NCI-H526 (cell line): Measurements from ENCODE around the gene ARHGEF10L.
"Not testable (repeated sequence)": the region's sequence is repeated elsewhere in the genome, so short reads cannot be mapped to it uniquely, and the experiment has no call there.

Experiments used
- DNase-seq, 2 experiments: peaks; one replicate each; lab custom pipeline; 2025; lab: John Stamatoyannopoulos, UW

ARHGEF10L gene, protein sequence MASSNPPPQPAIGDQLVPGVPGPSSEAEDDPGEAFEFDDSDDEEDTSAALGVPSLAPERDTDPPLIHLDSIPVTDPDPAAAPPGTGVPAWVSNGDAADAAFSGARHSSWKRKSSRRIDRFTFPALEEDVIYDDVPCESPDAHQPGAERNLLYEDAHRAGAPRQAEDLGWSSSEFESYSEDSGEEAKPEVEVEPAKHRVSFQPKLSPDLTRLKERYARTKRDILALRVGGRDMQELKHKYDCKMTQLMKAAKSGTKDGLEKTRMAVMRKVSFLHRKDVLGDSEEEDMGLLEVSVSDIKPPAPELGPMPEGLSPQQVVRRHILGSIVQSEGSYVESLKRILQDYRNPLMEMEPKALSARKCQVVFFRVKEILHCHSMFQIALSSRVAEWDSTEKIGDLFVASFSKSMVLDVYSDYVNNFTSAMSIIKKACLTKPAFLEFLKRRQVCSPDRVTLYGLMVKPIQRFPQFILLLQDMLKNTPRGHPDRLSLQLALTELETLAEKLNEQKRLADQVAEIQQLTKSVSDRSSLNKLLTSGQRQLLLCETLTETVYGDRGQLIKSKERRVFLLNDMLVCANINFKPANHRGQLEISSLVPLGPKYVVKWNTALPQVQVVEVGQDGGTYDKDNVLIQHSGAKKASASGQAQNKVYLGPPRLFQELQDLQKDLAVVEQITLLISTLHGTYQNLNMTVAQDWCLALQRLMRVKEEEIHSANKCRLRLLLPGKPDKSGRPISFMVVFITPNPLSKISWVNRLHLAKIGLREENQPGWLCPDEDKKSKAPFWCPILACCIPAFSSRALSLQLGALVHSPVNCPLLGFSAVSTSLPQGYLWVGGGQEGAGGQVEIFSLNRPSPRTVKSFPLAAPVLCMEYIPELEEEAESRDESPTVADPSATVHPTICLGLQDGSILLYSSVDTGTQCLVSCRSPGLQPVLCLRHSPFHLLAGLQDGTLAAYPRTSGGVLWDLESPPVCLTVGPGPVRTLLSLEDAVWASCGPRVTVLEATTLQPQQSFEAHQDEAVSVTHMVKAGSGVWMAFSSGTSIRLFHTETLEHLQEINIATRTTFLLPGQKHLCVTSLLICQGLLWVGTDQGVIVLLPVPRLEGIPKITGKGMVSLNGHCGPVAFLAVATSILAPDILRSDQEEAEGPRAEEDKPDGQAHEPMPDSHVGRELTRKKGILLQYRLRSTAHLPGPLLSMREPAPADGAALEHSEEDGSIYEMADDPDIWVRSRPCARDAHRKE (N-terminal part only)

GRCh38 chr1:17539477-17540254 lies at the start of gene ARHGEF10L:
TSS of gene ARHGEF10L (plus strand) at chr1:17539698. CDS start at chr1:17580596, 40,898 bp downstream.
- DNase-seq = peak in 1 of 2 experiments; percentile 35

DNA sequence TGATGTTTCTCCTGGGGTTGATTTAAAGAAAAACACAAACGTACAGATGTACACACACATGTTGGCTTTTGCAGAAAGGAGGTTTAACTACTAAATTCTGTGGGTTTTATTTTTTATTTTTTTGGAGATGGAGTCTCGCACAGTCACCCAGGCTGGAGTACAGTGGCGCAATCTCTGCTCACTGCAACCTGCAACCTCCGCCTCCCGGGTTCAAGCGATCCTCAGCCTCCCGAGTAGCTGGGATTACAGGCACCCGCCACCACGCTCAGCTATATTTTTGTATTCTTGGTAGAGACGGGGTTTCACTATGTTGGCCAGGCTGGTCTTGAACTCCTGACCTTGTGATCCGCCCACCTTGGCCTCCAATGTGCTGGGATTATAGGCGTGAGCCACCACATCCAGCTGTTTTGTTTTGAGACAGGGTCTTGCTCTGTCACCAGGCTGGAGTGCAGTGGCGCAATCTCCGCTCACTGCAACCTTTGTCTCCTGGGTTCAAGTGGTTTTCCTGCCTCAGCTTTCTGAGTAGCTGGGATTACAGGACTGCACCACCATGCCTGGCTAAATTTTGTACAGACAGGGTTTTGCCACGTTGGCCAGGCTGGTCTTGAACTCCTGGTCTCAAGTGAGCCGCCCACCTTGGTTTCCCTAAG lies 49.6 kb upstream of the ARHGEF10L start:
- not testable (repeated sequence) for DNase-seq

- DNase-seq = not testable (repeated sequence)
These were observed 48.8 kb upstream of the ARHGEF10L start for GRCh38 chr1:17490667-17491066.

- DNase-seq = peak; percentile 20 to 51
These were observed 45.3 kb upstream of the ARHGEF10L start for GRCh38 chr1:17494114-17494729.

DNA sequence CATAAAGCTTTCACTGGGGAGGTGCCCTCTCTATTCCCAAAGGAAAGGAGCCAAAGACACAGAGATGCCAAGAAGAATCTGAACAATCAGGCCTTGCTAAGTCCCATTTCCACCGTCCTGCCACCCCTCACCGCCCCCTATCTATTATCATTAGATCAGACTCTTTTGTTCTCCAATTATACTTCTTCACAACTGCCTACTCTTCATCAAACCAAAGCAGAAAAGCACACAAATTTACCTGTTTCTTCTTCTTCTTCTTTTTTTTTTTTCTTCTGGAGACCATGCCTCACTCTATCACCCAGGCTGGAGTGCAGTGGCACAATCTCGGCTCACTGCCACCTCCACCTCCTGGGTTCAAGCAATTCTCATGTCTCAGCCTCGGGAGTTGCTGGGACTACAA lies 43.1 kb upstream of the ARHGEF10L start:
- DNase-seq = no peak

DNA sequence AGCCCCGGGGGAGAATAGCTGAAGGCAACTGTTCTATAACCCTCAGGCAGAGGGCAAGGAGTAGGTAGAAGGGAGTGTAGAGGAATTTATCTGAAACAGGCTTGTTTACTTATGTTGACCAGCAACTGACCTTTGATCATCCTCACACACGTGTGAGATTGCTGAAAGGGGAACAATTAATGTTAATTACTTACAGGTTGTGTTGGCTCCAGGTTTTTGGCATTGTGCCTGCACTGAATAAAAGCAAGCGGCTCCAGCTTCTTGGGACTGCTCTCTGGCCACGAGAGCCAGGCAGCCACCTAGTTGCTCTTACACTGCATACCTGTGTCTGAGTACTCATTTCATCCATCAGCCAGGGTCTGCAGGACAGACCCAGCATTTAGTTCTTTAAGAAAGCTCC lies 41.3 kb upstream of the ARHGEF10L start:
- no peak for DNase-seq

DNA sequence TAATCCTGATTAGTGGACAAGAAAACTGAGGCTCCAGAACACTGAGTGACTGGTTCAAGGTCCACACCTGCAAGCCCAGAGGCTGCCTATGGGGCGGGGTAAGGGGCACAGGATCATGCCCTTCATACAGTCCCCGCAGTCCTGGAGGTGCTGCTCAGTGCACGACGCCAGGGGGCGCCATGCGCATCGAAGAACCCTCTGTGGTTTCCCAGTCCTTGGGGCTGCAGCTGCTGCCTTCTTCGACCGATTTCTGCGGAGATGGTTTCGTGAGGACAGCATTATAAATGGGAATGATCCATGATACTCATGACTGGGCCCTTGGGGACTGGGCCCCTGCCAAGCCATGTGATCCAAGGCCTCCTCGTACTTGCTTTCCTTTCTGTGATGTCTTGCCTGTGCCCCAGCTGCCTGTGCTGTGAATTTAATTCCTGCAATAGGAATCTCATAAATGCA lies 37.1 kb upstream of the ARHGEF10L start:
- peak; percentile 17 to 88 for DNase-seq

DNA sequence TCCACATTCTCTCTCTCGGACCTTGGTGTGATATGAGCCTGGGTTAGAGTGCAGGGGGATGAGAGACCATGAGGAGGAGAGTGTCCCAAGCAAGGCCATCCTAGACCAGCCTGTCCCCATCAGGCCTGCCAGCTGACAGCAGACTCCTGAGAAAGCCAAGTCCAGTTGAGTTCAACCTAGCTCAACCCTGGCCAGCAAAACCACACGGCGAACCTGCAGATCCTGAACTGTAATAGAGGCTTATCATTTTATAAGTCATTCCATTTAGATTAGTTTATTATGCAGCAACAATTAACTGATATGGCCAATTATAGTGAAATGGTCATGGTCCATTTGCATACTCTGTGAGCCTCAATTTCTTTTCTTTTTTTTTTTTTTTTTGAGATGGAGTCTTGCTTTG lies 36.4 kb upstream of the ARHGEF10L start:
- no peak for DNase-seq

DNA sequence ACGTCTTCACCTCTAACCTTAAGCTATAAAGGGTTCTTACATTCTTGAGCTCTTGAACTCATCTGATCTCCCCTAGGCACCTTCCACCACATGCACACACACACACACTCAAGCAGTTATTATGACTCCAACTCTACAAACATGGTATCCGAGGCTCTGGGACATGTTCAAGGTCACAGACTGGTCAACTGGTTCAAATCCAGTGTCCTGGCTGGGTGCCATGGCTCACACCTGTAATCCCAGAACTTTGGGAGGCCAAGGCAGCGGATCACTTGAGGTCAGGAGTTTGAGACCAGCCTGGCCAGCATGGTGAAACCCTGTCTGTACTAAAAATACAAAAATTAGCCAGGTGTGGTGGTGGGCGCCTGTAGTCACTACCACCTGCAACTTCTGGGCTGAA lies 32.3 kb upstream of the ARHGEF10L start:
- DNase-seq = not testable (repeated sequence)

GRCh38 chr1:17507915-17508314 lies 31.6 kb upstream of the ARHGEF10L start:
- no peak for DNase-seq

DNA sequence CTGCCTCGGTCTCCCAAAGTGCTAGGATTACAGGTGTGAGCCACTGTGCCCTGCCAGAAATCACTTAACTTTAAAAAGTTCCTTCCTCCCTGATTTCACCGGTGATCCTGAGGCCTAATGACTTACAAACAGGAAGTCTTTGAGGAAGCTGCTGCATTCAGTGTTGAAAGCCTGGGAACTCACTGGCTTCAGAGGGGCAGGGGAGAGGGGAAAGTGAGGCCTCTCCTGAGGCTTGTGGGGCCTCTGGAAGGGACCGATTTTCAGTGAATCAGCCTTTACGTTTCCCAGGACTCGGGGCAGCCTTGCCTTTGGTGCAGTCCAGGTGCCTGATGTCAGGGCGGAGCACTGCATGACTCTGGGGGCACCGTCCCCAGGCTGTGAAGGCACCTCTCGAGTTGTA lies 30.1 kb upstream of the ARHGEF10L start:
- no peak for DNase-seq

- DNase-seq = no peak
These were observed 29.4 kb upstream of the ARHGEF10L start for GRCh38 chr1:17510138-17510537.

DNA sequence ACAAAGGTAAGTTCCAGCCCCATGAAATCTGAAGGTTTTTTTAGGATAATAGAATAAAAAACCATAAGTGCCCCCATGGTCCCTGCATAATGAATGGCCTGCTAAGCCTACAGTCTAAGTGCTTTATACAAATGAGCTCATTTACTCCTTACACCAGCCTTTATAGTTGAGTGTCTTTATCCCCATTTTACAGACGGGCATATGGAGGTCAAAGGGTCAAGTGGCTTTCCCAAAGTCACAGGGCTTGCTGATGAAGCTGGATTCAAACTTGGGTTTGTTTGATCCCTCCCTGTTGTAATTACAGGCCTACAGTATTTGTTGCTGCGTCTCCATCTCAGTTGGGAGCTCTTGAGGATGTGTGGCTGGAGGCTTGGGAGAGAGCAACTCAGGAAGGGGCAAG lies 28.3 kb upstream of the ARHGEF10L start:
- DNase-seq = no peak

DNA sequence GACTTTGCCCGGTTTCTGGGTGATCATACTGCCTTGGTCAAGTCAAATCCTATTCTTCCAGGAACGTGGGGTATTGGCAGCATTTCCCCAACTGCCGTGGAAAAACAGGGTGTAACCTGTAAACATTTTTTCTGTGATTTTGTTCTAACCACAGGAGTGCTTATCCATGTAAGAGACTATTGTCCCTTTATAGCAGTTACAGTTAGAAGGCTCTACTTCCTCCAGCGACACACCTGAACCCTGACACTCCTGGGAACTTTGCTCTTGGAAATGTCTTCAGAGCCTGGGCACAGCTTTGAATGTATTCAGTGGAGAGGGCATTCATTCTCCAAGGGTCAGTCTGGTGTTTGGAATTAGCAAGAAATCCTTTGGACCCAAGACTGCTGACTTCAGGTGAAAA lies 26.4 kb upstream of the ARHGEF10L start:
- no peak for DNase-seq

- no peak for DNase-seq
These were observed 24.7 kb upstream of the ARHGEF10L start for GRCh38 chr1:17514776-17515175.

- DNase-seq = no peak
These were observed 23.6 kb upstream of the ARHGEF10L start for GRCh38 chr1:17515902-17516301.

- peak in 1 of 2 experiments; percentile 63 for DNase-seq
These were observed 22.9 kb upstream of the ARHGEF10L start for GRCh38 chr1:17516303-17517214.

DNA sequence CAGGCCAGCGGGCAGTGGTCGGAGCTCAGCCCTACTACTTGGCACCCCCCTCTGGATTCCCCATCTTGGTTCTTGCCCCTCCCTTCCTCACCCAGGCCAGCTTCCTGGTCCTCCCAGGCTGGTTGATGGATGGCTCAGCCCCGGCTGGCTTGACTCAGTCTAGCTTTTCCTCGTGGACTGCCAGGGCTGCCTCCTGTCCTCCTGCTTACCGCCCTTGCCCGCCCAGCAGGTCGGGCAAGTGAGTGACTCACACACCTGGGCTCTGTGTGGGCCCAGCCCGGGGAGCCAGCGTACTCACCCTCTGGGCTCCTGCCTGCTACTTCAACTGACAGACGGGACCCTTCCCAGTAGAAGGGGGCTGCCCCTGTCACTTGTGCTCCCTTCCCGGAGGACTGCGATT lies 19.5 kb upstream of the ARHGEF10L start:
- DNase-seq = no peak
